Breast epithelium (tissue), 3 donors: Measurements from ENCODE around the gene ALX4.

ENCODE experiments used
- POLR2AphosphoS5 ChIP-seq, 3 donors: sonication (generic); formaldehyde crosslinking; IDR thresholded peaks; one replicate each; pipeline ENCODE4 v1.6.1; 2017; ENCODE audit warnings: antibody characterized with exemption in 3 of 3
- TF ChIP-seq, protein P1 (sequence below), 3 donors: fragments of 450-650 bp; IDR thresholded peaks; one replicate each; pipeline ENCODE4 v1.5.1; 2016 to 2017; ENCODE audit warnings: antibody characterized with exemption in 3 of 3, mild to moderate bottlenecking in 3 of 3, moderate library complexity in 3 of 3

DNA sequence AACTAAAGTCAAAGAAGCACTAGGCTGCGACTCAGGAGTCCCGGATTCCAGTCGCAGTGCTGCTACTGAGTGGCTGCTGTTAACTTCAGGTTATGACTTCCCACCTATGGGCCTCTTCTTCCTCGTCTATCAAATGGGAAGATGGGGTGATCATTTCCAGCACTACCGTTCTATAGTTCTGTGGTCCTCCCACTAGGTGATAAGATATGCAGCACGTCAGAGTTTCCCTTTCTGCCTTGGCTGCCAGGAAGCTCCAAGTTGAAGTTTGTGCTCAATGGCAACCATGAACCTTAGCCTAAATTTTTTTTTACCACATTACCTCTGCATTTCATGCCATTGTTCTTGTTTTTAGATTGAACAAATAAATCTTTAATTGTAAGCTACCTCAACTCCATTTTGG is 38.7 kb downstream of the ALX4 start:
- TF ChIP-seq, protein P1, sequence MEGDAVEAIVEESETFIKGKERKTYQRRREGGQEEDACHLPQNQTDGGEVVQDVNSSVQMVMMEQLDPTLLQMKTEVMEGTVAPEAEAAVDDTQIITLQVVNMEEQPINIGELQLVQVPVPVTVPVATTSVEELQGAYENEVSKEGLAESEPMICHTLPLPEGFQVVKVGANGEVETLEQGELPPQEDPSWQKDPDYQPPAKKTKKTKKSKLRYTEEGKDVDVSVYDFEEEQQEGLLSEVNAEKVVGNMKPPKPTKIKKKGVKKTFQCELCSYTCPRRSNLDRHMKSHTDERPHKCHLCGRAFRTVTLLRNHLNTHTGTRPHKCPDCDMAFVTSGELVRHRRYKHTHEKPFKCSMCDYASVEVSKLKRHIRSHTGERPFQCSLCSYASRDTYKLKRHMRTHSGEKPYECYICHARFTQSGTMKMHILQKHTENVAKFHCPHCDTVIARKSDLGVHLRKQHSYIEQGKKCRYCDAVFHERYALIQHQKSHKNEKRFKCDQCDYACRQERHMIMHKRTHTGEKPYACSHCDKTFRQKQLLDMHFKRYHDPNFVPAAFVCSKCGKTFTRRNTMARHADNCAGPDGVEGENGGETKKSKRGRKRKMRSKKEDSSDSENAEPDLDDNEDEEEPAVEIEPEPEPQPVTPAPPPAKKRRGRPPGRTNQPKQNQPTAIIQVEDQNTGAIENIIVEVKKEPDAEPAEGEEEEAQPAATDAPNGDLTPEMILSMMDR (IDR thresholded peaks at IDR 0.05), result no peak
- no peak for TF ChIP-seq POLR2AphosphoS5 (IDR thresholded peaks at IDR 0.05)
